B cell (primary cell): ENCODE measurements around the gene SAMD4B.

Experiments
- EZH2 ChIP-seq: IDR thresholded peaks from 2 replicates; pipeline ENCODE4 v1.6.1; 2012; ENCODE audit warnings: borderline replicate concordance, low read depth, mild to moderate bottlenecking, moderate library complexity, low read length; ENCODE audit not compliant: insufficient read depth, poor library complexity, severe bottlenecking
- TF ChIP-seq, protein P1 (sequence below): fragments of 200-600 bp; IDR thresholded peaks from one replicate; pipeline ENCODE4 v1.8.0; 2022; ENCODE audit warnings: antibody characterized with exemption, mild to moderate bottlenecking

DNA sequence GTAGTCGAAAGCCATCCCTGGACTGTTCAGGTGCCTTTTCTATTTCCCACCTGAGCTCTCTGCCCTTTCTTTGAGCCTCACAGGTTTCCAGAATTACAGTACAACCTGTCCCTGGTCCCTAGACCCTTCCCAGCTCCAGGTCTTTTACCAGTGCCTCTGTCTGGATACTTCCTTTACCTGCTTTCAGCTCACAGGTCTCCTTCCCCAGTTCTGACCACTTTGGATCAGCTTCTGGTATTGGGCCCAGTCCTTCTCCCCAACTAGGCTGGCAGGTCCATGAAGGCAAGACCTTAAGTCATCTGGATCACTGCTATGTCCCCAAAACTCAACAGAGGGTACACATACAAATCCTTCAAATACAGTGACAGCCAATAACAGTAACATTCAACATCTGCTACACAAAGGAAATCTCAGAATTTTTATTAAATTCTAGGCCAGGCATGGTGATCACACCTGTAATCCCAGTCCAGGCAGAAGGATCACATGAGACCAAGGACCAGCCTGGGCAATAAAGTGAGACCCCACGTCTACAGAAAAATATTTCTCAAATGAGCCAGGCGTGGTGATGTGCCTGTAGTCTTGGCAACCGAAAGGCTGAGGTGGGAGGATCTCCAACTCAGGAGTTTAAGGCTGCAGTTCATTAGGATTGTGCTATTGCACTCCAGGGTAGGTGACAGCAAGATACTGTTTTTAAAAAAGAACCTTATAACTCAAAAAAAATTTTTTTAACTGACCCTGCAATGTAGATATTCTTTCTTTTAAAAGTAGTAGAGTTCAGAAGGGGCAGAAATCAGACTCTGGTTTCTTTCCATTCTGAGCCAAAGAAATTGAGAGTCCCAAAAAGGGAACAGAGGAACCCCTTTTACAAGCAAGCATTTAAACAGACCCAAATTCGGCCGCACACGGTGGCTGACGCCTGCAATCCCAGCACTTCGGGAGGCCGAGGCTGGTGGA lies 92.2 kb downstream of the SAMD4B start:
- TF ChIP-seq, protein P1, sequence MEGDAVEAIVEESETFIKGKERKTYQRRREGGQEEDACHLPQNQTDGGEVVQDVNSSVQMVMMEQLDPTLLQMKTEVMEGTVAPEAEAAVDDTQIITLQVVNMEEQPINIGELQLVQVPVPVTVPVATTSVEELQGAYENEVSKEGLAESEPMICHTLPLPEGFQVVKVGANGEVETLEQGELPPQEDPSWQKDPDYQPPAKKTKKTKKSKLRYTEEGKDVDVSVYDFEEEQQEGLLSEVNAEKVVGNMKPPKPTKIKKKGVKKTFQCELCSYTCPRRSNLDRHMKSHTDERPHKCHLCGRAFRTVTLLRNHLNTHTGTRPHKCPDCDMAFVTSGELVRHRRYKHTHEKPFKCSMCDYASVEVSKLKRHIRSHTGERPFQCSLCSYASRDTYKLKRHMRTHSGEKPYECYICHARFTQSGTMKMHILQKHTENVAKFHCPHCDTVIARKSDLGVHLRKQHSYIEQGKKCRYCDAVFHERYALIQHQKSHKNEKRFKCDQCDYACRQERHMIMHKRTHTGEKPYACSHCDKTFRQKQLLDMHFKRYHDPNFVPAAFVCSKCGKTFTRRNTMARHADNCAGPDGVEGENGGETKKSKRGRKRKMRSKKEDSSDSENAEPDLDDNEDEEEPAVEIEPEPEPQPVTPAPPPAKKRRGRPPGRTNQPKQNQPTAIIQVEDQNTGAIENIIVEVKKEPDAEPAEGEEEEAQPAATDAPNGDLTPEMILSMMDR: no peak
- no peak for TF ChIP-seq EZH2
